ENCODE data around the gene GUCY1B1.

The GUCY1B1 gene

GRCh38 chr4:155837203-155837796 is 78.5 kb downstream of the GUCY1B1 start:
- no peak for DNase-seq (ENCODE audit: low read depth in 2 of 2)
- no peak overlapping the region for H3K4me3 ChIP-seq (replicated peaks in 1 of 2; ENCODE audit: low read depth in 2 of 2, low read length in 2 of 2)
- no peak for TF ChIP-seq CTCF (IDR thresholded peaks at IDR 0.05; ENCODE audit: low read depth, low read length)

- H3K4me3 ChIP-seq (replicated peaks in 1 of 2; ENCODE audit: low read depth in 2 of 2, low read length in 2 of 2): no peak overlapping the region
- DNase-seq (ENCODE audit: low read depth in 2 of 2): no peak
- no peak for TF ChIP-seq CTCF (IDR thresholded peaks at IDR 0.05; ENCODE audit: low read depth, low read length)
These were observed 83.3 kb downstream of the GUCY1B1 start for GRCh38 chr4:155842080-155842479.

- TF ChIP-seq CTCF (IDR thresholded peaks at IDR 0.05; ENCODE audit: low read depth, low read length): no peak
- DNase-seq (ENCODE audit: low read depth in 2 of 2): no peak
- no peak overlapping the region for H3K4me3 ChIP-seq (replicated peaks in 1 of 2; ENCODE audit: low read depth in 2 of 2, low read length in 2 of 2)
These were observed 88.1 kb downstream of the GUCY1B1 start for GRCh38 chr4:155846929-155847328.

GRCh38 chr4:155849042-155849441 is 90.2 kb downstream of the GUCY1B1 start:
- TF ChIP-seq CTCF (IDR thresholded peaks at IDR 0.05; ENCODE audit: low read depth, low read length): no peak
- DNase-seq (ENCODE audit: low read depth in 2 of 2): no peak
- no peak overlapping the region for H3K4me3 ChIP-seq (replicated peaks in 1 of 2; ENCODE audit: low read depth in 2 of 2, low read length in 2 of 2)

- H3K4me3 ChIP-seq (replicated peaks in 1 of 2; ENCODE audit: low read depth in 2 of 2, low read length in 2 of 2): no peak overlapping the region
- TF ChIP-seq CTCF (IDR thresholded peaks at IDR 0.05; ENCODE audit: low read depth, low read length): no peak
- DNase-seq (ENCODE audit: low read depth in 2 of 2): no peak
These were observed 94.4 kb downstream of the GUCY1B1 start for GRCh38 chr4:155853189-155853588.

- DNase-seq (ENCODE audit: low read depth in 2 of 2): peak; percentile 3 to 18
- TF ChIP-seq CTCF (IDR thresholded peaks at IDR 0.05; ENCODE audit: low read depth, low read length): no peak
- H3K4me3 ChIP-seq (replicated peaks in 1 of 2; ENCODE audit: low read depth in 2 of 2, low read length in 2 of 2): no peak overlapping the region
These were observed 95.9 kb downstream of the GUCY1B1 start for GRCh38 chr4:155854582-155855226.

Measured in cardiac fibroblast (primary cell).